GM19328 (cell line): ENCODE data around the gene RSKR.
"Not testable (repeated sequence)": the region's sequence is repeated elsewhere in the genome, so short reads cannot be mapped to it uniquely, and the experiment has no call there.

Experiments
- ATAC-seq: cut with Tn5 transposase; IDR thresholded peaks from one replicate; pipeline ENCODE4 v1.9.1; 2021; ENCODE audit warnings: mild to moderate bottlenecking, moderate library complexity; ENCODE audit not compliant: unreplicated experiment

RSKR gene, protein sequence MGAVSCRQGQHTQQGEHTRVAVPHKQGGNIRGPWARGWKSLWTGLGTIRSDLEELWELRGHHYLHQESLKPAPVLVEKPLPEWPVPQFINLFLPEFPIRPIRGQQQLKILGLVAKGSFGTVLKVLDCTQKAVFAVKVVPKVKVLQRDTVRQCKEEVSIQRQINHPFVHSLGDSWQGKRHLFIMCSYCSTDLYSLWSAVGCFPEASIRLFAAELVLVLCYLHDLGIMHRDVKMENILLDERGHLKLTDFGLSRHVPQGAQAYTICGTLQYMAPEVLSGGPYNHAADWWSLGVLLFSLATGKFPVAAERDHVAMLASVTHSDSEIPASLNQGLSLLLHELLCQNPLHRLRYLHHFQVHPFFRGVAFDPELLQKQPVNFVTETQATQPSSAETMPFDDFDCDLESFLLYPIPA

DNA sequence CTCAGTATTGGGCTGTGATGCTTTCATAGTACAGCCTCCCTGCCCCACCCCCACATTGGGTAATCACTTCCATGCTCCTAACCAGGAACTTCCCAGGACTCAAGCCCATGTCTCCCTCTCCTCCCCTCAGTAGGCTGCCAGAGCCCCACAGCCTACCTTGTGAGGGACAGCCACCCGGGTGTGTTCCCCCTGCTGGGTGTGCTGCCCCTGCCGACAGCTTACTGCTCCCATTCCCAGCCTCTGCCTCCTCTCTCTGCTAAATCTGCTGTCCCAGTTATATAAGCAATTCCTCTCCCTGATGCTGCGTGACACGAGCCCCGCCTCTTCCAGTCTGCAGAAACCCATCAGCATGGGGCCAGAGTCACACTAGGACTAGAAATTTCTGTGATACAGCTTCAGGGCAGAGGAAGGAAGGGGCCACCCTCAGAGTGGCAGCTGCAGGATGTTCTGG lies at the start of gene RSKR:
RSKR (minus strand) TSS at position 255 of the 451 bp plus-strand sequence; CDS start at position 231, 24 bp downstream.
- ATAC-seq = no peak

DNA sequence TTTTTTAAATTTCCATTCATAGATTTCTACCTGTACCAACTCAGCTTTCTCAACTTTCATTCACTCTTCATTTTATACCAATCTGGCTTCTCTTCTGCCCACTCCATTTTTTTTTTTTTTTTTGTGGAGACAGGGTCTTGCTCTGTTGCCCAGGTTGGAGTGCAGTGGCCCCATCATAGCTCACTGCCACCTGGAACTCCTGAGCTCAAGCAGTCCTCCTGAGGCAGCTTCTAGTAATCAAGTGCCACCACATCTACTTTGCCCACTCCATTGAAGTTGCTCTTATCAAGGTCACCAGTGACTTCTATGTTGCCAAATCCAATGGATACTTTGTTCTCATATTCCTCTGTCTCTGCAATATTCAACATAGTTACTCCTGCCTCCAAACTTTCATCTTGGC lies 49.7 kb upstream of the RSKR start:
- no peak for ATAC-seq

DNA sequence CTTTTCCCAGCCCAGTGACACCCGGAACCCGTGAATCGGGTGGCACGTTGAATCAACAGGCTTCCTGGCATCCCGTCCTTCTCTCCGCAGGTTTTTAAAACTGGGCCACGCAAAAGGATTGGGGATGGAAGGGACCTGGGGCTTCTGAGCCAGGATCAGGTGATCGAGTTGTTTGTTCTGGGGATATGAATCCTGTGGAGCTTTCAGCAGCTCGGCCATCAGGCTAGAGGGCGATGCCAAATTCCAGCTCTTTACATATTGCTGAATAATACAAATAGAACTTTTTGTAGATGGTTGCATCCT lies 48.5 kb upstream of the RSKR start:
- ATAC-seq = no peak

DNA sequence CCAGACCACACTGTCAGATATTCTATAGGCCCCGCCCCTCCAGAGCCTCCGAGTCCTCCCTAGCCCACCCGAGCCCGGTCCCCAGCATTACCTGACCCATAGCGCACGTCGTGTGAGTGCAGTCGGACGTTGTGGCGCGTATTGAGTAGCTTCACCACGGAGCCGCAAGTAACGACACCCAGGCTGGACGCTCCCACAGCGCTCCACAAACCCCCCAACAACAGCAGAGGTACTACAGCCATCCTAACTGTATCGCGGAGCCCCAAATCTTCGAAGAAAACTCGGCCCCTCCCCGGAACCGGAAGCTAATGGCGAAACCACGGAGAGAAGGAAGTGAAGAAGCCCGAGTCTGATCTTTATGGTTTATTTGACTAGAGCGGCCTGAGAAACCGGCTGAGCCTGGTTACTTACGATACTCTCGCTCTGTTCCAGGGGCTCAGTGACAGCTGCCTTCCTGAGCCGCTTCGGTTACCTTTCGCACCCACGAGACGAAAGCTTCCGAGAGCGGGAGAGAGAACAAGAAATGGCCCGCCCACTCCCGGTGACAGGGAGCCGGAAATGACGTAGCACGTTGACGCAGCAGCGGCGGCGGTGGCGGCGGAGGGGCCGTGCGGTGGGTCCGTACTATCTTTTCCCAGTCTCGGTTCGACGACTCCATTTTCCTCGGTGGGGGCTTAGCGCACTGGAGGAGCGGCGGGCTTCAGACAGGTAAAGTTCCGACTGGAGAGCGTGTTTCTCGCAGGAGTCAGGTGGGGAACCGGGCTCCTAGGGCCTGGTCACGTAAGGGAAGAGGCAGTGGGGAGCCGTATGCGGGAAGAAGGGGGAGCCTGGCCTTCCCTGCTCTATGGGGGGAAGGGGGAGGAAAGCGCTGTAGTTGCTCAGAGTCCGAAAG lies 47.9 kb upstream of the RSKR start, which contains the start of the genes SDF2 and SUPT6H:
SDF2 (minus strand) TSS at position 272 of the 892 bp plus-strand sequence; CDS start at position 242, 30 bp downstream.
SUPT6H (plus strand) TSS at position 571 of the 892 bp plus-strand sequence. CDS start 11,197 bp downstream, outside the sequence.
- ATAC-seq = peak; percentile 86

DNA sequence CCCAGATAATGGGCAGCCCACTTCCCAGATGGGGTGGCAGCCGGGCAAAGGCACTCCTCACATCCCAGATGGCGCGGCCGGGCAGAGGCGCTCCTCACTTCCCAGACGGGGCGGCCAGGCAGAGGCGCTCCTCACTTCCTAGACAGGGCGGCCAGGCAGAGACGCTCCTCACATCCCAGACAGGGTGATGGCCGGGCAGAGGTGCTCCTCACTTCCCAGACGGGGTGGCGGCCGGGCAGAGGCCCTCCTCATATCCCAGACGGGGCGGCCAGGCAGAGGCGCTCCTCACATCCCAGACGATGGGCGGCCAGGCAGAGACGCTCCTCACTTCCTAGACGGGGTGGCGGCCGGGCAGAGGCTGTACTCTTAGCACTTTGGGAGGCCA lies 45.5 kb upstream of the RSKR start:
- ATAC-seq = not testable (repeated sequence)

DNA sequence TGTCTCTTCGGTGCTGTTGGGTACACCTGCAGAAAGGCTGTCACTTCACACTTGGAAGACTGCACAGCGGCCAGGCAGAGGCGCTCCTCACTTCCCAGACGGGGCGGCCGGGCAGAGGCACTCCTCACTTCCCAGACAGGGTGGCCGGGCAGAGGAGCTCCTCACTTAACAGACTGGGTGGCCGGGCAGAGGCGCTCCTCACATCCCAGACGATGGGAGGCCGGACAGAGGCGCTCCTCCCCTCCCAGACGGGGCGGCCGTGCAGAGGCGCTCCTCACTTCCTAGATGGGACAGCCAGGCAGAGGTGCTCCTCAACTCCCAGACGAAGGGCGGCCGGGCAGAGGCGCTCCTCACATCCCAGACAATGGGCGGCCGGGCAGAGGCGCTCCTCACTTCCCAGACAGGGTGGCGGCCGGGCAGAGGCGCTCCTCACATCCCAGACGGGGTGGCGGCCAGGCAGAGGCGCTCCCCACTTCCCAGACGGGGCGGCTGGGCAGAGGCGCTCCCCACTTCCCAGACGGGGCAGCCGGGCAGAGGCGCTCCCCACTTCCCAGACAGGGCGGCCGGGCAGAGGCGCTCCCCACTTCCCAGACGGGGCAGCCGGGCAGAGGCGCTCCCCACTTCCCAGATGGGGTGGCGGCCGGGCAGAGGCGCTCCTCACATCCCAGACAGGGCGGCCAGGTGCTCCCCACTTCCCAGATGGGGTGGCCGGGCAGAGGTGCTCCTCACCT lies 44.9 kb upstream of the RSKR start:
- ATAC-seq = not testable (repeated sequence)

DNA sequence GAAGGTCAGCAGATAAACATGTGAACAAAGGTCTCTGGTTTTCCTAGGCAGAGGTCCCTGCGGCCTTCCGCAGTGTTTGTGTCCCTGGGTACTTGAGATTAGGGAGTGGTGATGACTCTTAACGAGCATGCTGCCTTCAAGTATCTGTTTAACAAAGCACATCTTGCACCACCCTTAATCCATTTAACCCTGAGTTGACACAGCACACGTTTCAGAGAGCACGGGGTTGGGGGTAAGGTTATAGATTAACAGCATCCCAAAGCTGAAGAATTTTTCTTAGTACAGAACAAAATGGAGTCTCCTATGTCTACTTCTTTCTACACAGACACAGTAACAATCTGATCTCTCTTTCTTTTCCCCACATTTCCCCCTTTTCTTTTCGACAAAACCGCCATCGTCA lies 44.4 kb upstream of the RSKR start:
- ATAC-seq = not testable (repeated sequence)

DNA sequence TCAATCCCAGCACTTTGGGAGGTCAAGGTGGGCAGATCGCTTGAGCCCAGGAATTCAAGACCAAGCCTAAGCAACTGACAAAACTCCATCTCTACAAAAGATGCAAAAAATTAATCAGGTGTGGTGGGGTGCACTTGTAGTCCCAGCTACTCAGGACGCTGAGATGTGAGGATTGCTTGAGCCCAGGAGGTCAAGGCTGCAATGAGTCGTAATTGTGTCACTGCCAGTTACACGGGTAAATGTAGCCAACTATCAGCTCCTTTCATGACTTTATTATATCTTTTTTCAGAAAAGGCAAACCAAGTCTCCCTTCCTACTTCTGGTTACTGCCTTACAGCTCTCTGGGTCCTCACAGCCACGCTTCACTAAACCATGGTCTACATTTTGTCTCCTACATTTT lies 43.8 kb upstream of the RSKR start:
- ATAC-seq = no peak

DNA sequence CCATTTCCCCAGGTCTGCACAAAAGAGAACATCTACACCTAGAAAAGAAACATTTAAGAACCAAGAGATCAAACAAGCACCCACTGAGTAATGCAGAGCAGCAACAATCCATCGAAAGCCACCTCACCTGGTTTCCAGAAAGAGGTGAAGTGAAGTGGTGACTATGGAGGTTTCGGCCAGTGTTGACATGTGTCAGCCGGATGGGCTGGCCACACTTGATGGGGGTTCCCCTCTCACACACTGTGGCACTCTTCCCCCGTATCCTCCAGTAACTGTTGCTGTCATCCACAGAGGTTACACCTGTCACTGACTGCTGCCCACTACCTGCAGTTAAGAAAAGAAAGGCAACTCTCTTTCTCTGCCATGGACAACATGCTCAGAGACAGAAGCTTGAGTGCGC lies 41.2 kb upstream of the RSKR start:
- no peak for ATAC-seq

DNA sequence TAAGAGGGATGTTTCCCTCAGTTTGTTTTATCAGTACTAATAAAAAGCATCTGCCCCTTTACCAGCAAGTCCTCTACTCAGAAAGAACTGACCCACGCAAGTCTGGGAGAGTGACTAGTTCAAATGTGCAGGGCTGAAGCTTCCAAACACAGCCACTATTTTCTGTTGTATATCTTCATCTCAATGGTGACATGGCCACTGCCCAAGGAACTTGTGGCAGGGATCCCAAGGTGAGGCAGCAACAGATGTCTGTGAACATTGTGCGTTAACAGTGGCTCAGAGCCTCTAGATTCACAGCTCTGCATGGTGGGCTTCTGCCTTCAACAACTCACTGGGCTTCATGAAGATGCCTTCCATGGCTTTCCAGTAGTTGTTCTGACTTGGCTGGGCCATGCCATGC lies 34.7 kb upstream of the RSKR start:
- ATAC-seq = no peak

DNA sequence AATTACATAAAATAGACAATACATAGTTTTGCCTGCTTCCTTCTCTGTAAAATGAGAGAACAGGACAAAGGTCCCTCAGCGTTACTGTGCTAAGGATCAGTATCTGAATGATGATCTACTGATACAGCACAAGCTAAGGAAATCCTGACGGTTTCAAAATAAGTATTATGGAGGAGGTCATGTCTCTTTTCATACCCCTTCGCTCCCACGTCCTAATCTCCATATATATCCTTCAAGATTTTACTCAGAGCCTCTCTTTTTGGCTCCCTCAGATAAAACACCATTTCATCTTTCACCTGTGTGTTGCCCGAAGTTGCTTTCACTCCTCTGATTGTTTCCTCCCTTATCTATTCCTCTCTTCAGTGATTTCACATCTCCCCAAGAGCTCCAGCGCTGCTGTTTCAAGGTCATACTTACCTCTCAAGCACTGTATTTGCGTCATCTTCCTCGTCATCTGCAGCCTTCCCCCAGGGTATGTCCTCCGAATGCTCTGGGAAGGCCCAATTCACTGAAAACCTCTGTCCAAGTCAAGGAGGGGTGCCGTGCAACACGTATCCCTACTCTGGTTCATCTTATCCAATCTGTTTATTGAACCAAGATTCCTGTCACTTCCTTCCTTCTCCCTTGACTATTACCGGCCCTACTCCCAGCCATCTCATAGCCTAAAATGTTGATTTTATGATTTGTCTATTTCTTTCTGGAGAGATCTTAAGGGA lies 32.2 kb upstream of the RSKR start:
- ATAC-seq = no peak

DNA sequence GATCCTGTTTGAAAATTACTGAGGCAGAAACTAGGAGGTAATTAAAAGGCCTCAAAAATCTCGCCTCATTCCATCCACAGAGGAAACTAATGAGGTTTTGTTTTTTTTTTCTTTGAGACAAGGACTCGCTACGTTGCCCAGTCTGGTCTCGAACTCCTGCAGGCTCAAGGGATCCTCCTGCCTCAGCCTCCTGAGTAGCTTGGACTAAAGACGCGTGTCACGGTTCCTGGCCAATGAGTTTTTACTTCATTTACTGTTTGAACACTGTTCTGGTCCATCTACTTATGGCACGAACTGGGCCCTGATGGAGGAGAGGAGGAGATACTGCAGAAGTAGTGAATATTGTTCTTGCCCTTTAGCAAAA lies 31.6 kb upstream of the RSKR start:
- no peak for ATAC-seq

DNA sequence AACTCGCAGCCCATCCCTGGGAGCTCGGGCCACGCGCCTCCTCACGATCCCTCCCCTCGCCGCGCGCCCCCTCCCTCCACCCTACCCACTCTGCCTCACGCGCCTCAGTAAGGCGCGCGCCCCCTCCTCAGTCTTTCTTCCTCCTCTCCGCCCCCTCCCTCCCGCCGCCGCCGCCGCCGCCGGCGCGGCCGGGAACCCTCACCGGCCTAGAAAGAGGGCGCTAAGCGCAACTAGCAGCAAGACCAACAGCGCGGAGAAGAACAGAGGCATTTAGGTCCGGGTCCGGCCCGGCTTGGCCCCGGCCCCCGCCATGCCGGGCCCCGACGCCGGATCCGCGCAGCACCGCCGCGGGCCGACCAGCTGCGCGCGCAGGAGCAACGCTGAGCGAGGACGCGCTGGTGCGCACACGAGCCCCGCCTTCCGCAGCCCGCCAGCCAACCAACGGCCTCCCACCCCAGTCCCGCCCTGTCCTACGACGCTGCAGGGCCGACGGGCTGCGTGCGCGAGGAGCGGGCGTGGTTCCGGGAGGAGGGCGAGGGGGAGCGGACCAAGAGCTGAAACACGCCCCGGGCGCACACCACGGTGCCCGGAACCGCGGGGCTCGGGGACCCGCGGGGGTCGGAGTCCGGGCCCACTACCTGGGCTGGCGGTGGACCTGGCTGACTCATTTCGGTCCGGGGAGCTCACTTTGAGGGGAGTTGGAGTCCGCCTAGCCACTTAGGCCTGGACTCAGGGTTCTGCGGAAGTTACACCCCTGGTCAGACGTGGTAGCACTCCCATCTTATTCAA lies 31.0 kb upstream of the RSKR start, which contains the start of gene BLTP2:
BLTP2 (minus strand) TSS at position 372 of the 789 bp plus-strand sequence; CDS start at position 270, 102 bp downstream.
- peak; percentile 90 for ATAC-seq

DNA sequence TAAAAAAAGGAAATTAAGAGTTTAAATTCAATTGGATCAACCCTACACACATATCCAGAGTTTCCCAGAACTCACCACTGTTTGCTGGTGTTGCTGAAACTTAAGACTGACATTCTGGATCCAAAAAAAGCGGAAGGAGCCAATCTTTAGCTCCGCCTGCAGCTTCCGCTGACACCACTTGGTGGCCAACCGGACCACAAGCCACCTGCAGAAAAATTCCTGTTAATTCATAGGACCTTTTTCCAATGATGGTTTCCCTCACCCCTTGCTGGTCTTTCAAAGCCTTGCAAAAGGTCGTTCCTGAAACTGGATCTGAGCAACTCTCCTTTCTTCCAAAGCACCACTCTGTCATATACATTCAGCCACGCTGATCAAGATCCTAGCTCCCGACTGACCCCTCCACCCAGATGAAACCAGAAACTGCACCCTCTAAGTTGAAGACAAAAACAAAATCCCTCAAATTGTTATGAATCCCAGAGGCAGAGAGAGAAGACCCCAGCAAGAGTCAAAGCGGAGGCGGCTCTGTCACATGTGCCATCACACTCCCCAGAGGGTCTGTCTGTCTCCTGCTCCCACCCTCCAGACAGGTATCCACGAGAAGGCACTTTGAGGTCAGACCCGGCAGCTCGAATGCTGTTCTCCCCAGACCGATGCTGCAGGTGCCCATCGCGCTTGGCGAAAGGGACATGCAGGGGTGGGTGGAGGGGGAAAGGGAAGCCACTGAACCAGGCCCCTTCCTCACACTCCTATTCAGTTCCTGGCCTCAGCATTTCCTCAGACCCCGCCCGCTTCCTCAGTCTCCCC lies 30.2 kb upstream of the RSKR start:
- peak; percentile 6 for ATAC-seq

DNA sequence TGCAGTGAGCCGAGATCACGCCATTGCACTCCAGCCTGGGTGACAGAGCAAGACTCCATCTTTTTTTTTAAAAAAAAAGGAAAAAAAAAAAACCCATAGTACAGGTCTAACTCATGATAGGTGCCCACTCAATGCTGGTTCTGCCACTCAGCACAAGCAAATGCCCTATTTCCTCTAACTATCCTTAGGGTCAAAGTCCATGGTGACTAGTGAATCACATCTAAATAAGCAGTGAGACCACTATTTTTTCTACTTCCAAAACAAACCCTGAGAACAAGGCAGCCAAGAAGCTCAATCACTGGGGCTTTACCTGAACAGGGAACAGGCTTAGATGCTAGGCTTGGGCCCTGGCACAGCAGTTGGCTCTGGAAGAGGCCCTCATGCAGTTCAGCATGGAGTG lies 27.6 kb upstream of the RSKR start:
- no peak for ATAC-seq

DNA sequence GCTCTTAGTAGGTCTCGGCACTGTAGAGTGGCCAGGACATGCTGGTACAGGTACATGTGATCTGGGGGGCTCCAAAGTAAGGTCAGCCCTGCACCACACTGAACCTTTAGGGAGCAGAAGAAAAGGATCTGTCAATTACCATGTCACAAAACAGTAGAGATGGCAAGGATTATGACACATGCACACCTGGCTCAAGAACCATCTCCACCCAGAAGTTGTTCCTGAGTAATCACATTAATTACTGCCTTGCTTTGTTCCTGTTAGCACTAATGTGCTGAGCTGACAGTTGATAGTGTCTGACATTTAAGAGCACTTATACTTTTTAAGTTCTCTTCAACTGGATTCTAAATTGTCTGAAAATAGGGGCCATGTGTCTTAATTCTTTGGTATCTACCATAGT lies 21.5 kb upstream of the RSKR start:
- ATAC-seq = no peak

DNA sequence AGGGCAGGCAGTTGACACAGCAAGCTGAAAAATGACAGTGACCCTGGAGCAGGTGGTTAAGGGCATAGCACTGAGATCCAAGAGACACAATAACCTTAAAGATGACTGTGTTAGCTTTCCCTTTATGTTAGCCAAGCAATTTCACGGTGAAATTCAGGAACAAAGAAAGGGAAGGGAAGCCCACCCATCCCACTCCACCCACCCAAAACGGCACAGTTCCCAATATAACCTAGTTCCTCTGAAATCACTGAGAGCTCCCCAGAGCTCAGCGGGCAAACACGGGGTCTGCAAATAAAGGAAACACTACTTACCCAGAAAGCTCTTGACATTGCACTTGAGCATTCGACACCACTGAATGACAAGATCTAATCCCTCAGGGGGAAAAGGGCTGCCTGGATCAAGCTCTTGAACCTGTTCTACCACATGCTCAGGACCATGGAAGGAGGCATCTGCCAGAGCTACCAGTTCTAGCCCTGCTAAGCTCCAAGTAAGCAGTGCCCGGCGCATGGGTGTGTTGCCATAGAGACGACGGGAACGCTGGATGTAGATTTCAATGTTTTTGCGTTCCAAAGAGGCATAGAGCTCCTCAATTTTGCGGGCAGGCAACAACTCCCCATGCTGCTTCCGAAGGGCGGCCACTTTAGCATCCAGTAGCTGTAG lies 20.4 kb upstream of the RSKR start:
- no peak for ATAC-seq

DNA sequence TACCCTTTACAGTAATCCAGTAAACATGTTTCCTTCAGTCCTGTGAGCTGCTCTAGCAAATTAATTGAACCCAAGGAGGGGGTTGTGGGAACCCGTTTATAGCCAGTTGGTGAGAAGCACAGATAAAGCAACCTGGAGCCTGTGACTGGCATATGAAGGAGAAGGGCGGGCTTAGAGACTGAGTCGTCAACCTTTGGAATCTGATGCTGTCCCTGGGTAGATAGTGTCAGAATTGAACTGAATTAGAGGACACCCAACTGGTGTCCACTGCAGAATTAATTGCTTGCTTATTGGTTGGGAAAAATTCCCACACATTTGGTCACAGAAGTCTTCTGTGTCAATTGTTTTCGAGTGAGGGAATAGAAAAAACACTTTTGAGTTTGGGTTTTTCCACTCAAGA lies 12.8 kb upstream of the RSKR start:
- no peak for ATAC-seq
